ENCODE data around the gene DUSP9.
"Not testable (repeated sequence)": the region's sequence is repeated elsewhere in the genome, so short reads cannot be mapped to it uniquely, and the experiment has no call there.

DUSP9 gene

DNA sequence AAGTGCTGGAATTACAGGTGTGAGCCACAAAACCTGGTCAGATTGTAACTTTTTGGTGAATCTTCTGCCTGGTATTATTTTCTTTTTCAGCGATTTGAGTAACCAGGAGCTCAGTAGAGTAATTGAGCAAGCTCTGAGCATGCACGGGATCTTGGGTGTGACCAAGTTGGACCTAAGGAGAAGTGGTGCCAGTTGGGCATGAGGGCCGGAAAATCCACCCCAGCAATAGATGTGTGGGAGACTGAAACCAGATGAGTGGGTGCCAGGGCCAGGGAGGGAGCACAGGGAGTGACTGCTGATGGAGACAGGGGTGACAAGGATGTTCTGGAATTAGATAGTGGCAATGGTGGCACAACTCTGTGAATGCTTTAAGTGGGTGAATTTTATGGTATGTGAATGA is 44.4 kb upstream of the DUSP9 start:
- DNase-seq (ENCODE audit: low read depth in 2 of 2): no peak
- TF ChIP-seq, protein P1, sequence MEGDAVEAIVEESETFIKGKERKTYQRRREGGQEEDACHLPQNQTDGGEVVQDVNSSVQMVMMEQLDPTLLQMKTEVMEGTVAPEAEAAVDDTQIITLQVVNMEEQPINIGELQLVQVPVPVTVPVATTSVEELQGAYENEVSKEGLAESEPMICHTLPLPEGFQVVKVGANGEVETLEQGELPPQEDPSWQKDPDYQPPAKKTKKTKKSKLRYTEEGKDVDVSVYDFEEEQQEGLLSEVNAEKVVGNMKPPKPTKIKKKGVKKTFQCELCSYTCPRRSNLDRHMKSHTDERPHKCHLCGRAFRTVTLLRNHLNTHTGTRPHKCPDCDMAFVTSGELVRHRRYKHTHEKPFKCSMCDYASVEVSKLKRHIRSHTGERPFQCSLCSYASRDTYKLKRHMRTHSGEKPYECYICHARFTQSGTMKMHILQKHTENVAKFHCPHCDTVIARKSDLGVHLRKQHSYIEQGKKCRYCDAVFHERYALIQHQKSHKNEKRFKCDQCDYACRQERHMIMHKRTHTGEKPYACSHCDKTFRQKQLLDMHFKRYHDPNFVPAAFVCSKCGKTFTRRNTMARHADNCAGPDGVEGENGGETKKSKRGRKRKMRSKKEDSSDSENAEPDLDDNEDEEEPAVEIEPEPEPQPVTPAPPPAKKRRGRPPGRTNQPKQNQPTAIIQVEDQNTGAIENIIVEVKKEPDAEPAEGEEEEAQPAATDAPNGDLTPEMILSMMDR (IDR thresholded peaks at IDR 0.05; ENCODE audit: low read depth, low read length): no peak
- H3K4me3 ChIP-seq (replicated peaks in 1 of 2; ENCODE audit: low read depth in 2 of 2, low read length in 2 of 2): no peak overlapping the region

DNA sequence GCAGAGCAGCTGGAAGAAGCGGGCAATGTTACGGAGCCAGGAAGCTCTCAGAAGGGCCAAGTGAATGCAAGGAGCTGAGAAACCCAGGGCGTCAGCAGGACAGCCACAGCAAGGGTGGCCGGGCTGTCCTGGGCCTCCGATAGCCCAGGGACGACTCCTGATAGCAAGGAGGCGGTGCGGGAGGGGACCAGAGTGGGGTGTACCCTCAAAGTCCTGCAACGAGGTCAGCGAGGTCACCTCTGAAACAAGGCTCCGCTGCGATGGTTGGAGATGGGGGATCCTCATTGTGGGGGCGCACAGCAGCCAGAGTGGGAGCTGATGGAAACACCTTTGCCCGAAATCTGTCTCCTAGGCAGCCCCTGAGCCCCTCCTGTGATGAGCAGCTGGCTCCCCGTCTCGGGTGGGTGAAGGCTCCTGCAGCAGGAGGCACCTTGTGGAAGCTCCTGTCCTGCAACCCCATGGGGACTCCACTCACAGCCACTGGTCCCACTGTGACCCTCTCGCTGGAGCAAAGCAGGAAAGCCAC is 43.8 kb upstream of the DUSP9 start:
- no peak for DNase-seq (ENCODE audit: low read depth in 2 of 2)
- TF ChIP-seq, protein P1 (IDR thresholded peaks at IDR 0.05; ENCODE audit: low read depth, low read length): no peak
- no peak overlapping the region for H3K4me3 ChIP-seq (replicated peaks in 1 of 2; ENCODE audit: low read depth in 2 of 2, low read length in 2 of 2)

DNA sequence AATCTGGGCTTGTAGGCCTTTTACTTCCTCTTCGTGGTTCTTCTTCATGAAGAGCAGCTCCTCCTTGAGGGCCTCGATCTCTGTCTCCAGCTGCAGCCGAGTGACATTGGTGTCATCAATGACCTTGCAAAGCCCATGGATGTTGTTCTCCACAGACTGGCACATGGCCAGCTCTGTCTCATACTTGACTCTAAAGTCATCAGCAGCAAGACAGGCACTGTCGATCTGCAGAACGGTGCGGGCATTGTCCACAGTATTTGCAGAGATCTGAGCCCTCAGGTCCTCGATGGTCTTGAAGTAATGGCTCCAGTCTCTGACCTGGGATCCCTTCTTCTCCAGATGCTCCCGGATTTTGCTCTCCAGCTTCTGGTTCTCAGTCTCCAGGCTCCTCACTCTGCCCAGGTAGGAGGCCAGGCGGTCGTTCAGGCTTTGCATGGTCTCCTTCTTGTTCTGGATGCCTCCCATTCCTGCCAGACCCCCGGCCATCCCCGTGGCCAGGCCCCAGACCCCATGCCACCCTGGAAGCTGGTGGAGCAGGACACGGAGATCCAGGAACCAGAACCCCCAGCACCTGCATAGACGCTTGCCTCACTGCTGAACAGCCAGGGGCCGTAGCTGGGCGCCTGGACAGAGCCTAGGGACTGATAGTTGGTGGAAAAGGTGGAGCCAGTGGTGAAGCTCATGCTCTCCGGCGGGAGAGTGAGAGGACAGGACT is 42.2 kb upstream of the DUSP9 start:
- DNase-seq (ENCODE audit: low read depth in 2 of 2); H3K4me3 ChIP-seq (replicated peaks in 1 of 2; ENCODE audit: low read depth in 2 of 2, low read length in 2 of 2): not testable (repeated sequence)

GRCh38 chrX:153606503-153606902 is 40.5 kb upstream of the DUSP9 start:
- H3K4me3 ChIP-seq (replicated peaks in 1 of 2; ENCODE audit: low read depth in 2 of 2, low read length in 2 of 2): no peak overlapping the region
- DNase-seq (ENCODE audit: low read depth in 2 of 2): no peak
- TF ChIP-seq, protein P1 (IDR thresholded peaks at IDR 0.05; ENCODE audit: low read depth, low read length): no peak

GRCh38 chrX:153608376-153608775 is 38.6 kb upstream of the DUSP9 start:
- DNase-seq (ENCODE audit: low read depth in 2 of 2): no peak
- TF ChIP-seq, protein P1 (IDR thresholded peaks at IDR 0.05; ENCODE audit: low read depth, low read length): no peak

GRCh38 chrX:153608806-153609205 is 38.2 kb upstream of the DUSP9 start:
- no peak overlapping the region for H3K4me3 ChIP-seq (replicated peaks in 1 of 2; ENCODE audit: low read depth in 2 of 2, low read length in 2 of 2)
- peak; percentile 15 to 52 for DNase-seq (ENCODE audit: low read depth in 2 of 2)
- TF ChIP-seq, protein P1 (IDR thresholded peaks at IDR 0.05; ENCODE audit: low read depth, low read length): no peak

More at GRCh38 chrX:153608376-153608775, 38.6 kb upstream of the DUSP9 start:
- H3K4me3 ChIP-seq (replicated peaks in 1 of 2; ENCODE audit: low read depth in 2 of 2, low read length in 2 of 2): no peak overlapping the region

- TF ChIP-seq, protein P1 (IDR thresholded peaks at IDR 0.05; ENCODE audit: low read depth, low read length): peak; percentile 76
- H3K4me3 ChIP-seq (replicated peaks in 1 of 2; ENCODE audit: low read depth in 2 of 2, low read length in 2 of 2): peak overlapping the region; percentile 4 to 30
Observed at GRCh38 chrX:153609917-153610835, 36.8 kb upstream of the DUSP9 start.

More at GRCh38 chrX:153609917-153610835, 36.8 kb upstream of the DUSP9 start:
- peak; percentile 48 to 77 for DNase-seq (ENCODE audit: low read depth in 2 of 2)
